ES-I3 (cell line): ENCODE data around the gene SEC24C.

Experiments used
- H3K36me3 ChIP-seq: 2 replicates; pipeline ENCODE4 v1.6.1; 2013; ENCODE audit warnings: mild to moderate bottlenecking, low read length, control low read depth, moderate library complexity; ENCODE audit not compliant: insufficient read depth
- H3K4me1 ChIP-seq: 2 replicates; pipeline ENCODE4 v1.6.1; 2013; ENCODE audit warnings: mild to moderate bottlenecking, control low read depth, low read length; ENCODE audit not compliant: insufficient read depth
- H3K9ac ChIP-seq: 2 replicates; pipeline ENCODE4 v1.6.1; 2013; ENCODE audit warnings: low read depth, mild to moderate bottlenecking, low read length, moderate library complexity
- H3K9me3 ChIP-seq: 2 replicates; pipeline ENCODE4 v1.6.1; 2013; ENCODE audit warnings: mild to moderate bottlenecking, low read length, moderate library complexity; ENCODE audit not compliant: control insufficient read depth, insufficient read depth

SEC24C gene

DNA sequence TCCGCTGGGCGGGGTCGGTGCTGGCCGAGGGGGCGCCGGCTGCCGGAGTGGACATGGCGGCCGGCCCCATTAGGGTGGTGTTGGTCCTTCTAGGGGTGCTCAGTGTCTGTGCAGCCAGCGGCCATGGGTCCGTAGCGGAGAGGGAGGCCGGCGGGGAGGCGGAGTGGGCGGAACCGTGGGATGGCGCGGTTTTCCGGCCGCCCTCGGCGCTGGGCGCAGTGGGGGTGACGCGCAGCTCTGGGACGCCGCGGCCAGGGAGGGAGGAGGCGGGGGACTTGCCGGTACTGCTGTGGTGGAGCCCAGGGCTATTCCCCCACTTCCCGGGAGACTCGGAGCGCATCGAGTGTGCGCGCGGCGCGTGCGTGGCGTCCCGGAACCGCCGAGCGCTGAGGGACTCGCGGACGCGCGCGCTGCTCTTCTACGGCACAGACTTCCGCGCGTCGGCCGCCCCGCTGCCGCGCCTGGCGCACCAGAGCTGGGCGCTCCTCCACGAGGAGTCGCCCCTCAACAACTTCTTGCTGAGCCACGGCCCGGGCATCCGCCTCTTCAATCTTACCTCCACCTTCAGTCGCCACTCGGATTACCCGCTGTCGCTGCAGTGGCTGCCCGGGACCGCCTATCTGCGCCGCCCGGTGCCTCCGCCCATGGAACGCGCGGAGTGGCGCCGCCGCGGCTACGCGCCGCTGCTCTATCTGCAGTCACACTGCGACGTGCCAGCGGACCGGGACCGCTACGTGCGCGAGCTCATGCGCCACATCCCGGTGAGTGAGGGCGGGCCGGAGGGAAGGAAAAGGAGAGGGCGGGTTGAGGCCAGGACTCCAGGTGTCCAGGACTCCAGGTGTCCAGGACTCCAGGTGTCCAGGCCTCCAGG is 28.3 kb downstream of the SEC24C start:
- peaks cover 4% of the 10 kb centered on the region; the same call in 1 of the 2 replicates for H3K4me1 ChIP-seq
- peak overlapping the region; percentile 90 for H3K9ac ChIP-seq
- no peaks in the 10 kb centered on the region for H3K9me3 ChIP-seq
- peaks cover 8% of the 10 kb centered on the region for H3K36me3 ChIP-seq

DNA sequence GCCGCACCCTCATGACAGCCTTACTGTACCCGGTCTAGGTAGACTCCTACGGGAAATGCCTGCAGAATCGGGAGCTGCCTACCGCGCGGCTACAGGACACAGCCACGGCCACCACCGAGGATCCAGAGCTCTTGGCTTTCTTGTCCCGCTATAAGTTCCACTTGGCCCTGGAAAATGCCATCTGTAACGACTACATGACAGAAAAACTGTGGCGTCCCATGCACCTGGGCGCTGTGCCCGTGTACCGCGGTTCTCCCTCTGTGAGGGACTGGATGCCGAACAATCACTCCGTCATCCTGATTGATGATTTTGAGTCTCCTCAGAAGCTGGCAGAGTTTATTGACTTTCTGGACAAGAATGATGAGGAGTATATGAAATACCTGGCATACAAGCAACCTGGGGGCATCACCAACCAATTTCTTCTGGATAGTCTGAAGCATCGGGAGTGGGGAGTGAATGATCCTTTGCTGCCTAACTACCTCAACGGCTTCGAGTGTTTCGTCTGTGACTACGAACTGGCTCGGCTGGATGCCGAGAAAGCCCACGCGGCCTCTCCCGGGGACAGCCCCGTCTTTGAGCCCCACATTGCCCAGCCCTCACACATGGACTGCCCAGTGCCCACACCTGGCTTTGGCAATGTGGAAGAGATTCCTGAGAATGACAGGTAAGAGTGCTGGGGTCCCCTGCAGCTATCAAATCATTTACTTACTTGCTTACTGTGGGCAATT is 29.1 kb downstream of the SEC24C start:
- peaks cover 4% of the 10 kb centered on the region; the same call in 1 of the 2 replicates for H3K4me1 ChIP-seq
- no peaks in the 10 kb centered on the region for H3K9me3 ChIP-seq
- H3K9ac ChIP-seq, result peak overlapping the region; percentile 90
- peaks cover 6% of the 10 kb centered on the region for H3K36me3 ChIP-seq

DNA sequence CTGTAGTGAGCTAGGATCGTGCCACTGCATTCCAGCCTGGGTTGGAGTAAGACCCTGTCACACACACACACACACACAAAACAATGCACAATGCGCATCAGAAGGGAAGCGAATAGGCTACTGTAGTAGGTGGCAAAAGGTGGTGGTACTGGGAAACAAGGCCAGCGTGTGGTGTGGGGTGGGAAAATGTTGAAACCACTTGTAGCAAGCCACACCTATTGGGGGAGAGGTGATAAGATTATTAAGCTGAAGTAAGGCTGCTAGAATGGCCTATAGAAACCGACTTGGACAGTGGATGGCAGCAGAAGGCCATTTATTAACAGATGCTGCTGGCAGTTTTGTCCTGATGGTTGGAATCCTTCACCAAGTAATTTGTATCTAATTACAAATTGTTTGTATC is 30.5 kb downstream of the SEC24C start:
- Histone ChIP-seq H3K9me3 (no peaks in the 10 kb centered on the region), H3K4me1 (peaks cover 4% of the 10 kb centered on the region; the same call in 1 of the 2 replicates), H3K9ac (no peak overlapping the region), H3K36me3 (peaks cover 6% of the 10 kb centered on the region)

DNA sequence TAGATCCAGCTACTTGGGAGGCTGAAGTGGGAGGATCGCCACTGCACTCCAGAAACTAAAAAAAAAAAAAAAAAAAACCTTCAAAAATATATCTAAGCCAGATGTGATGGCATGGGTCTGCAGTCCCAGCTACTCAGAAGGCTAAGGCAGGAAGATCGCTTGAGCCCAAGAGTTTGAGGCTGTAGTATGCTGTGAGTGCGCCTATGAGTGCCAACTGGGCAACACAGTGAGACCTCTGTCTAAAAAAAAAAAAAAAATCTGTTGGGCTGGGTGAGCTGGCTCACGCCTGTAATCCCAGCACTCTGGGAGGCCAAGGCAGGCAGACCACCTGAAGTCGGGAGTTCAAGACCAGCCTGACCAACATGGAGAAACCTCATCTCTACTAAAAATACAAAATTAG is 34.8 kb downstream of the SEC24C start:
- peaks cover 8% of the 10 kb centered on the region; the same call in 1 of the 2 replicates for H3K36me3 ChIP-seq
- no peak overlapping the region for H3K9ac ChIP-seq
- no peaks in the 10 kb centered on the region for H3K4me1 ChIP-seq
- no peaks in the 10 kb centered on the region for H3K9me3 ChIP-seq

DNA sequence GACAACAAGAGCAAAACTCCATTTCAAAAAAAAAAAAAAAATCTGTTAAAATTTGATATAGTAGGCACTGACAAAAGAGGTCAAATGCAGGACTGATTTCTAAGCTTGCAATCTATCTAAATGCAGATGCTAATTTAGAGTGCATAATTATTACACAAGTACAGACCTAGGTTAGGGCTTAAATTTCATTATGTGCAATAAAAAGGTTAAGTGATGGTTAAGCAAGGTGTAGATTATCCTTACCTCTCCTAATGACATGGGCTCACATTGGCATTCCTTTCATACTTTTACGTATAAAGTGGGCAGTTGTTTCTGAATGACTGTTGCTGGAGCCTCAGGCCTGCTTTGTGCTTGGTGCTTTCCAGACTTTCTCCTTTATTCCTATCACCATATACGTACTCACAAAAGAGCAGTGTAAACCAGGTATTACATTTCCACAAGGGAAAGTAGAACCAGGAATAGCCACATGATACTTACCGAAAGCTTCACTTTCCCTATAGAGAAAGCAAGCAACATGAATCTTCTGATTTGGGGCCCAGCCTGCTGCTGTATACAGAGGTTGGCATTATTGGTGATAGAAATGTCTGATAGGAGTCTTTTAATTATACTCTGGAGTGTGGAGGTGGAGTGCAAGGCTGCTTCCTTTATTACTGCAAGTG is 35.5 kb downstream of the SEC24C start:
- Histone ChIP-seq H3K36me3 (peaks cover 8% of the 10 kb centered on the region; the same call in 1 of the 2 replicates), H3K9ac (no peak overlapping the region), H3K9me3 (no peaks in the 10 kb centered on the region), H3K4me1 (0 out of 2 replicates have a peak, but pooled peaks cover under 1% of the 10 kb centered on the region)

DNA sequence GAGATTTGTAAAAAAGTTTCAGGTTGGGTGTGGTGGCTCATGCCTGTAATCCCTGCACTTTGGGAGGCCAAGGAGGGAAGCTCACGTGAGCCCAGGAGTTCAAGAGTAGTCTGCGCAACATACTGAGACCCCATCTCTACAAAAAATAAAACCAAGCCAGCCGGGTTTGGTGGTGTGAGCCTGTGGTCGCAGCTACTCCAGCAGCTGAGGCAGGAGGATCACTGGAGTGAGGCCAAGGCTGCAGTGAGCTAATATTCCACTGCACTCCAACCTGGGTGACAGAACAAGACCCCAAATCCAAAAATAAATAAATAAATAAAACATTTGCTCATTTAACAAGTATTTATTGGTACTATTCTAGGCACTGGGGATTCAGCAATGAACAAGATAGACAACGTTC is 36.1 kb downstream of the SEC24C start:
- Histone ChIP-seq H3K36me3 (peaks cover 8% of the 10 kb centered on the region; the same call in 1 of the 2 replicates), H3K4me1 (0 out of 2 replicates have a peak, but pooled peaks cover 4% of the 10 kb centered on the region), H3K9ac (no peak overlapping the region), H3K9me3 (no peaks in the 10 kb centered on the region)

DNA sequence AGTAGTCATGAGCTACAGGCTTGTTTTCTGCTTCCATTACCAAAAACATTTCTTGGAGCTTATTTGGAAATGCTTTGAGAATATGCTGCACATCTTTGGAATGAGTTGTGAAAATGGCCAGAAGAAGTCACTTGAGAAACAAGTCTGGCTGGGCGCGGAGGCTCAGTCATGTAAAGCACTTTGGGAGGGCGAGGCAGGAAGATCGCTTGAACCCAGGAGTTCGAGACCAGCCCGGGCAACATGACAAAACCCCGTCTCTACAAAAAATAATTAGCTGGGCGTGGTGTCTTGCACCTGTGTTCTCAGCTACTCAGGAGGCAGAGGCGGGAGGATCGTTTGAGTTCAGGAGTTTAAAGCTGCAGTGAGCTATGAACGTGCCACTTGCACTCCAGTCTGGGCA is 36.8 kb downstream of the SEC24C start:
- Histone ChIP-seq H3K4me1 (0 out of 2 replicates have a peak, but pooled peaks cover 4% of the 10 kb centered on the region), H3K36me3 (peaks cover 8% of the 10 kb centered on the region; the same call in 1 of the 2 replicates), H3K9ac (peak overlapping the region; percentile 95; the same call in 1 of the 2 replicates), H3K9me3 (no peaks in the 10 kb centered on the region)

DNA sequence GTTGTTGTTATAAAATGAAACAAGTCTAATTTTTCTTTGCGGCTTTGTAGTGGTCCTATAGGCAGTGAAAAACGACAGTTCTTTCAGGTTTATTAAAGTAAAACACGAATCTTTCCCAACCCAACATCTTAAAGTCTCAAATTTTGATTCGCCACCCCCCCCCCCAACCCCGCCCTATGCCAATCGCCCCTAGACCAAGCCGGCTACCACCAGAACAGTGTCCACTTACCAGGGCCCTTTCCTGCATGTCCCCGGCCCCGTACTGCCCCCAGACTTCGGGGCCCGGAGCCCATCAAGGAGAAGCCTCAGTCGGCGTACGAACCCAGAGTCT is 37.3 kb downstream of the SEC24C start:
- H3K36me3 ChIP-seq, result peaks cover 8% of the 10 kb centered on the region; the same call in 1 of the 2 replicates
- peak overlapping the region; percentile 95 for H3K9ac ChIP-seq
- 0 out of 2 replicates have a peak, but pooled peaks cover 4% of the 10 kb centered on the region for H3K4me1 ChIP-seq
- no peaks in the 10 kb centered on the region for H3K9me3 ChIP-seq

DNA sequence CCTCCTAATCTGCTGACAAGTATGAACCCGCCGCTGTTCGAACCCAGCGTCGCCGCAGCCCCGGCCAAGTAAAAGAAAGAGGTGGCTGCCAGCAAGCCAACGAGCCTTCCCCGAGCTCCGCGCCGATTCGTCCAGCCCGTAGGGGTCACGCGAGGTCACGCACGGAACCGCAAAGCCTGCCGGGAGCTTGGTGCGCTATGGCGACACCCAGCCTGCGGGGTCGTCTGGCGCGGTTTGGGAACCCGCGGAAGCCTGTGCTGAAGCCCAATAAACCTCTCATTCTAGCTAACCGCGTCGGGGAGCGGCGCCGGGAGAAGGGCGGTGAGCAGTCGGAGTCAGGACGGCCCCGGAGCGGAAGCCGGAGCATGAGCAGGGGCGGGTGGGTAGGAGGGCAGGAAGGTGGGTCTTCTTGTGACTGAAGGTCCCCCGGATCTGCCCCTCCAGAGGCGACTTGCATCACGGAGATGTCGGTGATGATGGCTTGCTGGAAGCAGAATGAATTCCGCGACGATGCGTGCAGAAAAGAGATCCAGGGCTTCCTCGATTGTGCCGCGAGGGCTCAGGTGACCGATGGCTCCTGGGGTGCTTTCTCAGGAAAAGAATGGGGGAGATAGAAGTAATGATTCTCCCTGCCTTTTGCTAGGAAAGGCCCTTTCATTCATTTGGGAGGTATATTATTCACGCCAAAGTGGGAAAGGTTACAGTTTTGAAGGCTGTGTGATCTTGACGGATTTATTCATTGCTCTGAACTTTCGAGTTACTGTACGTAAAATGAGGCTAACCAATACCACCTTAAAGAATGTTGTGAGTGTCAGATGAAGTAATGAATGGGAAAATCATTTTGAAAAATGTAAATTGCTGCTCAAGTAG is 37.9 kb downstream of the SEC24C start, which contains the start of gene CHCHD1:
Gene CHCHD1, plus strand, starts transcription at position 170 of the 870 bp plus-strand sequence. Its CDS starts 28 bp downstream, at position 198.
- Histone ChIP-seq H3K9ac (peak within 1 kb of the TSS; percentile 95), H3K4me1 (0 out of 2 replicates have a peak, but pooled peaks cover 4% of the 10 kb centered on the region), H3K9me3 (no peaks in the 10 kb centered on the region), H3K36me3 (peaks cover 8% of the 10 kb centered on the region; the same call in 1 of the 2 replicates)

DNA sequence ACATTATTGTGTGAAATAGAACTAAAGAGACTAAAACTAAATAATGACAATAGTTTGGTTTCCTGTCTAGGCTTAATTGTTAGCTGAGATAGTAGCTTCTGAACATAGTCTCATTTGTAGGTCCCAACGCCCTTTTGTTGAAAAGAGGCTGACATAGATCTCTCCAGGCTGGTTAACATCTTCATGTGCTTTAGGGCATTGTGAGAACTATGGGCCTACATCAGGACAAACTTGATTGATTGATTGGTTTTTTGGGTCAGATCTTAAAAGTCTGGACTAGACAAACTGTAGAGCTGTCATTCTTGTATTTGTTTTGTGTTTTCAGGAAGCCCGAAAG is 38.5 kb downstream of the SEC24C start:
- Histone ChIP-seq H3K36me3 (peaks cover 8% of the 10 kb centered on the region; the same call in 1 of the 2 replicates), H3K9ac (peak overlapping the region; percentile 95), H3K4me1 (0 out of 2 replicates have a peak, but pooled peaks cover 4% of the 10 kb centered on the region), H3K9me3 (no peaks in the 10 kb centered on the region)

DNA sequence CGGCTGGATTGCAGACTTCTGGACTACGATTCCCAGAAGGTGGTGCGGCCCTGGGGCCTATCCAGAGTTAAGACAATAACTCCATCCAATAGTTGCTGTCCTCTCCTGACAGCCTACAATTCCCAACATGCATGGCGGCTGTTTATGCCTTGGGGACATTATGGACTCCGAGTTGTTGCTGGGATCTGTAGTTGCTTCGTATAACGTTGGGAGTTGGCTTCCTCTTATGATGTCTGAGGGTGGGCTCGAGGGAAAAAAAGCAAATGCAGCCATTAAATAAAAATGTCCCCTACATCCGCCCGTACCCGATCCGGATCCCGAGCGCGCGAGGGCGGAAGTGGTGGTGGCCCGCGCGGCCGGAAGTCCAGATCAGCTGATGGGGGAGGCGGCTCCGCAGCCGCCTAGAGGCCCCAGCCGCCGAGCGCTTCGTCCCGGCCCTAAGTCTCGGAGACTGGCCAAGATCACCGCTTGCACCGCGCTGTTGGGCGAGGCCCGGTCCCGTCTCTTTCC is 41.1 kb downstream of the SEC24C start, which contains the start of gene ZSWIM8:
Gene ZSWIM8, plus strand, starts transcription at position 396 of the 510 bp plus-strand sequence. CDS start 273 bp downstream, outside the sequence.
- Histone ChIP-seq H3K9ac (peak within 1 kb of the TSS; percentile 82), H3K4me1 (0 out of 2 replicates have a peak, but pooled peaks cover 4% of the 10 kb centered on the region), H3K9me3 (no peaks in the 10 kb centered on the region), H3K36me3 (peaks cover 3% of the 10 kb centered on the region)

DNA sequence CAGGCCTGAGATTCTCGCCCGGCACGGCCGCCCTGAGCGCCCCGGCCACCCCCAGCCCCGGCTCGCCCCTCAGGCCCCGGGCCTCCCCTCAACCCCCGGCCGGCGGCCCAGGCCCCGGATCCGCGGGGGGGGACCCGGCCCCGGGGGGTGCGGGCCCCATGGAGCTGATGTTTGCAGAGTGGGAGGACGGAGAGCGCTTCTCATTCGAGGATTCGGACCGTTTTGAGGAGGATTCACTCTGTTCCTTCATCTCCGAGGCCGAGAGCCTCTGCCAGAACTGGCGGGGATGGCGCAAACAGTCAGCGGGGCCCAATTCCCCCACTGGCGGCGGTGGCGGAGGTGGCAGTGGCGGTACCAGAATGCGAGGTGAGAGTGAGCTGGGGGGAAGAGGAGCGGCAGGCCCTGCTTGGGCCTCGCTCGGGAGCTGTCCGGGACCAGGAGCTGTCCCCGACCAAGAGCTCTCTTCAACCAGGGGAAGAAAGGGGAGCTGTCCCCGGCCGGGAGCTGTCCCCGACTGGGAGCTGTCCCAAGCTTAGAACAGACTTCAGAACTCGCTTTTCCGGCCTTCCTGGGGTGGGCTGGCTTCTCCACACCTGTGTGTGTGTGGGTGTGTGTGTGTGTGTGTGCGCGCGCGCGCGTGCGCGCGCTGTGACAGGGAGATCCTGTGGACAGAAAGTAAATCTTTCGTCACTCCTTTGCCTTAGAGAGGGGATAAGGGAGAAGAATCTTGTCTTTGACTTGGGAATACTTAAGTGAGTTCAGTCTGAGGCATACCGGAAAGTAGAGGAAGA is 41.7 kb downstream of the SEC24C start:
- Histone ChIP-seq H3K36me3 (peaks cover 3% of the 10 kb centered on the region), H3K4me1 (0 out of 2 replicates have a peak, but pooled peaks cover 4% of the 10 kb centered on the region), H3K9me3 (no peaks in the 10 kb centered on the region), H3K9ac (peak overlapping the region; percentile 82)
